Measurements from ENCODE around the gene ASAP2. TPM values are rescaled to one million over a fixed set of nuclear protein-coding genes. Genes with fewer than 3 reads are reported as not detected.

ASAP2 gene
- total RNA-seq, 2 donors from 2014 or later, result 9.2 to 17.8 TPM

GRCh38 chr2:9194352-9194751 is 12.3 kb upstream of the ASAP2 start:
- Histone ChIP-seq H3K27me3 (replicated peaks; ENCODE audit: insufficient read depth) (no peaks in the 10 kb centered on the region), H3K36me3 (no peaks in the 10 kb centered on the region), H3K4me3 (no peak overlapping the region), H3K4me1 (replicated peaks) (no peaks in the 10 kb centered on the region), H3K27ac (no peak overlapping the region), H3K9me3 (no peaks in the 10 kb centered on the region)
- DNase-seq (ENCODE audit: low spot score), result no peak
- intact Hi-C loops (cut with DNase I), result no loop called here
- TF ChIP-seq POLR2A (IDR thresholded peaks at IDR 0.05), result no peak
- TF ChIP-seq POLR2AphosphoS5 (IDR thresholded peaks at IDR 0.05), result no peak
- TF ChIP-seq CTCF (IDR thresholded peaks at IDR 0.05), result no peak

GRCh38 chr2:9196637-9197036 is 10.0 kb upstream of the ASAP2 start:
- TF ChIP-seq CTCF (IDR thresholded peaks at IDR 0.05), result no peak
- TF ChIP-seq POLR2A (IDR thresholded peaks at IDR 0.05), result no peak
- TF ChIP-seq POLR2AphosphoS5 (IDR thresholded peaks at IDR 0.05), result no peak
- DNase-seq (ENCODE audit: low spot score), result no peak
- H3K36me3 ChIP-seq, result no peaks in the 10 kb centered on the region
- no peak overlapping the region for H3K4me3 ChIP-seq
- no peaks in the 10 kb centered on the region for H3K4me1 ChIP-seq (replicated peaks)
- H3K27ac ChIP-seq, result no peak overlapping the region
- no peaks in the 10 kb centered on the region for H3K27me3 ChIP-seq (replicated peaks; ENCODE audit: insufficient read depth)
- WGBS, result 82% methylated on average over 3 of the region's 3 CpGs
- intact Hi-C loops (cut with DNase I), result no loop called here
- no peaks in the 10 kb centered on the region for H3K9me3 ChIP-seq

- no peak for TF ChIP-seq POLR2A (IDR thresholded peaks at IDR 0.05)
- H3K36me3 ChIP-seq, result no peaks in the 10 kb centered on the region
- H3K4me1 ChIP-seq (replicated peaks), result no peaks in the 10 kb centered on the region
- no peak overlapping the region for H3K4me3 ChIP-seq
- WGBS, result 88% methylated on average over 5 of the region's 5 CpGs
- no peaks in the 10 kb centered on the region for H3K27me3 ChIP-seq (replicated peaks; ENCODE audit: insufficient read depth)
- H3K9me3 ChIP-seq, result no peaks in the 10 kb centered on the region
- intact Hi-C loops (cut with DNase I), result no loop called here
- H3K27ac ChIP-seq, result no peak overlapping the region
- DNase-seq (ENCODE audit: low spot score), result no peak
These were observed 8.7 kb upstream of the ASAP2 start for GRCh38 chr2:9197916-9198315.

GRCh38 chr2:9199716-9200632 is 6.6 kb upstream of the ASAP2 start:
- Histone ChIP-seq H3K36me3 (no peaks in the 10 kb centered on the region), H3K4me3 (no peak overlapping the region), H3K4me1 (replicated peaks) (no peaks in the 10 kb centered on the region), H3K27me3 (replicated peaks; ENCODE audit: insufficient read depth) (no peaks in the 10 kb centered on the region), H3K27ac (no peak overlapping the region), H3K9me3 (no peaks in the 10 kb centered on the region)
- DNase-seq (ENCODE audit: low spot score), result no peak
- no peak for TF ChIP-seq POLR2A (IDR thresholded peaks at IDR 0.05)
- TF ChIP-seq CTCF (IDR thresholded peaks at IDR 0.05), result no peak
- intact Hi-C loops (cut with DNase I), result loop anchor here (10.0 kb wide), 1 partner anchor 55 kb away; no protein-coding TSS in a partner anchor
- WGBS, result 84% methylated on average over 9 of the region's 9 CpGs

- WGBS, result 94% methylated on average over 4 of the region's 4 CpGs
- Histone ChIP-seq H3K36me3 (no peaks in the 10 kb centered on the region), H3K27ac (no peak overlapping the region), H3K4me1 (replicated peaks) (no peaks in the 10 kb centered on the region), H3K27me3 (replicated peaks; ENCODE audit: insufficient read depth) (no peaks in the 10 kb centered on the region), H3K4me3 (no peak overlapping the region), H3K9me3 (no peaks in the 10 kb centered on the region)
- intact Hi-C loops (cut with DNase I), result loop anchor here (10.0 kb wide), 1 partner anchor 56 kb away; no protein-coding TSS in a partner anchor
- TF ChIP-seq POLR2A (IDR thresholded peaks at IDR 0.05) (no peak), POLR2AphosphoS5 (IDR thresholded peaks at IDR 0.05) (no peak), CTCF (IDR thresholded peaks at IDR 0.05) (no peak)
- DNase-seq (ENCODE audit: low spot score), result no peak
These were observed 6.0 kb upstream of the ASAP2 start for GRCh38 chr2:9200633-9201015.
